Loucy (cell line): ENCODE results near the gene PNPLA7.

Experiments used
- EZH2phosphoT487 ChIP-seq: fragments of 200-600 bp; IDR thresholded peaks from 2 replicates; pipeline ENCODE4 v1.6.1; 2018; ENCODE audit warnings: antibody characterized with exemption, mild to moderate bottlenecking, moderate library complexity, borderline replicate concordance
- TF ChIP-seq, protein P1 (sequence below): fragments of 200-600 bp; sonication (generic); conservative IDR thresholded peaks from 2 replicates; pipeline ENCODE4 v1.5.1; 2014; ENCODE audit warnings: mild to moderate bottlenecking, antibody characterized with exemption, low read length

DNA sequence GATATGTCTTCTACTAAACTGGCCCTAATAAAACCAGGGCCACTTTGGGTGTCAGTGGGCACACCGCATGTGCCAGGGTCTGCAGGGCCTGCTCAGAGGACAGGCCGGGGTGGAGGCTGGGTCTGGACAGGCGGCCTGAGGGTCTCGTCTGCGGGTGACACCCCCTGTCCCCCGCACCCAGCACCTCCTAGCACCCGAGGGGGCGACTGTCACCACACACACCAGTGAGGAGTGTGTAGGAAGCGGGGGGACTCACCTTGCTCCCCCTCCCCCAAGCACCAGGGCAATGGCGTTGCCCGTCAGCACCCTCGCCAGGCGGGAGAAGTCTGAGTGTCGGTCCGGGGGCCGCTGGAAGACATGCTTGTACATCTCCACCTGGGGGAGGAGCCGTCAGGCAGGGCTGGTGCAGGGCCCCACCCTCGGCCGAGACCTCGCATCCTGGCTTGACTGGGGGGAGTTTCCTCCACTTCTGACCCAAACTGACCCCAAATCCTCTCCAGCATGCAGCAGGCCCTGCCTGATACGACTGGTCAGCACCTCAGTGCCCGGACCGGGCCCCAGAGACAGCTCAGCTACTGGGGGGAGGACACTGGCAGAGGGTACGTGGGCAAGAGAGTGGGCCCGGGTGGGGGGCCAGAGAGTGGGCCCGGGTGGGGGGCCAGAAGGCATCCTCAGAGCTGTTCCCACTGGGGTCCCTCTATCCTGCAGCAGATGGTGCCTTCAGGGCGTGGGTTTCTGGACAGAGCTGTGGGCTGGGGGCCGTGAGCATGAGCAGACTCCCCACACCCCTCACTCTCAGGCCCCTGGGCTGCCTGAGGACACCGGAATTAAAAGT is 72.2 kb downstream of the PNPLA7 start:
- no peak for TF ChIP-seq EZH2phosphoT487
- TF ChIP-seq, protein P1, sequence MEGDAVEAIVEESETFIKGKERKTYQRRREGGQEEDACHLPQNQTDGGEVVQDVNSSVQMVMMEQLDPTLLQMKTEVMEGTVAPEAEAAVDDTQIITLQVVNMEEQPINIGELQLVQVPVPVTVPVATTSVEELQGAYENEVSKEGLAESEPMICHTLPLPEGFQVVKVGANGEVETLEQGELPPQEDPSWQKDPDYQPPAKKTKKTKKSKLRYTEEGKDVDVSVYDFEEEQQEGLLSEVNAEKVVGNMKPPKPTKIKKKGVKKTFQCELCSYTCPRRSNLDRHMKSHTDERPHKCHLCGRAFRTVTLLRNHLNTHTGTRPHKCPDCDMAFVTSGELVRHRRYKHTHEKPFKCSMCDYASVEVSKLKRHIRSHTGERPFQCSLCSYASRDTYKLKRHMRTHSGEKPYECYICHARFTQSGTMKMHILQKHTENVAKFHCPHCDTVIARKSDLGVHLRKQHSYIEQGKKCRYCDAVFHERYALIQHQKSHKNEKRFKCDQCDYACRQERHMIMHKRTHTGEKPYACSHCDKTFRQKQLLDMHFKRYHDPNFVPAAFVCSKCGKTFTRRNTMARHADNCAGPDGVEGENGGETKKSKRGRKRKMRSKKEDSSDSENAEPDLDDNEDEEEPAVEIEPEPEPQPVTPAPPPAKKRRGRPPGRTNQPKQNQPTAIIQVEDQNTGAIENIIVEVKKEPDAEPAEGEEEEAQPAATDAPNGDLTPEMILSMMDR = no peak
